Panc1 (cell line): Measurements from ENCODE around the gene RILP.

Source experiments
- POLR2AphosphoS5 ChIP-seq: IDR thresholded peaks from 2 replicates; pipeline ENCODE4 v1.6.1; 2012; ENCODE audit warnings: mild to moderate bottlenecking, low read depth, low read length, moderate library complexity
- TCF7L2 ChIP-seq: IDR thresholded peaks from 2 replicates; pipeline ENCODE4 v1.6.1; 2011; ENCODE audit warnings: mild to moderate bottlenecking, low read depth, low read length, inconsistent platforms
- TF ChIP-seq, protein P1 (sequence below): fragments of 450-650 bp; IDR thresholded peaks from 2 replicates; pipeline ENCODE4 v1.5.1; 2017; ENCODE audit warnings: mild to moderate bottlenecking

DNA sequence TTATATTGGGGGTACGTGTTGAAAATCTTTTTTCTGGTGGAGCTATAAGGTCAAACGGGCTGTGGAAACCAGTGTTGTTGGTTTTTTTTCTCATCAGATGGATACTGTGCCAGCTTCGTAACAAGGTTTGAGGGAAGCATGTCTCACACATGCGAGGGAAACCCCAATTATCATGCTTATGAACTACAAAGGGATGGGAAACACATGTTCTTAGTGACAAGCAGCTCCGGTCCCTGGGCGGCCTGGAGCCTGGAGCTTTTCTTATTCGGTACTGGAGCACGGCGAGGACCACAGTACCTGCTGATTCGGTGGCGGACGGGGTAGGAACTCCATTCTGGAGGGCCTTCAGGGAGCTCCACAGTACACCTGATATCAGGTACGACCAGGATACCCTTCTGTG is 33.6 kb downstream of the RILP start:
- TF ChIP-seq, protein P1, sequence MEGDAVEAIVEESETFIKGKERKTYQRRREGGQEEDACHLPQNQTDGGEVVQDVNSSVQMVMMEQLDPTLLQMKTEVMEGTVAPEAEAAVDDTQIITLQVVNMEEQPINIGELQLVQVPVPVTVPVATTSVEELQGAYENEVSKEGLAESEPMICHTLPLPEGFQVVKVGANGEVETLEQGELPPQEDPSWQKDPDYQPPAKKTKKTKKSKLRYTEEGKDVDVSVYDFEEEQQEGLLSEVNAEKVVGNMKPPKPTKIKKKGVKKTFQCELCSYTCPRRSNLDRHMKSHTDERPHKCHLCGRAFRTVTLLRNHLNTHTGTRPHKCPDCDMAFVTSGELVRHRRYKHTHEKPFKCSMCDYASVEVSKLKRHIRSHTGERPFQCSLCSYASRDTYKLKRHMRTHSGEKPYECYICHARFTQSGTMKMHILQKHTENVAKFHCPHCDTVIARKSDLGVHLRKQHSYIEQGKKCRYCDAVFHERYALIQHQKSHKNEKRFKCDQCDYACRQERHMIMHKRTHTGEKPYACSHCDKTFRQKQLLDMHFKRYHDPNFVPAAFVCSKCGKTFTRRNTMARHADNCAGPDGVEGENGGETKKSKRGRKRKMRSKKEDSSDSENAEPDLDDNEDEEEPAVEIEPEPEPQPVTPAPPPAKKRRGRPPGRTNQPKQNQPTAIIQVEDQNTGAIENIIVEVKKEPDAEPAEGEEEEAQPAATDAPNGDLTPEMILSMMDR: no peak
- no peak for TF ChIP-seq TCF7L2
- no peak for TF ChIP-seq POLR2AphosphoS5
